HEK293T (cell line): Measurements from ENCODE around the gene NID1.

Experiments
- ARNT ChIP-seq: fragments of 450-650 bp; IDR thresholded peaks from 2 replicates; pipeline ENCODE4 v1.6.1; 2017; ENCODE audit warnings: mild to moderate bottlenecking
- BHLHE40 ChIP-seq: fragments of 450-650 bp; IDR thresholded peaks from 2 replicates; pipeline ENCODE4 v1.6.1; 2016; ENCODE audit warnings: mild to moderate bottlenecking, moderate library complexity, borderline replicate concordance
- CTBP1 ChIP-seq: fragments of 450-650 bp; IDR thresholded peaks from 2 replicates; pipeline ENCODE4 v1.6.1; 2016; ENCODE audit warnings: borderline replicate concordance
- ELF4 ChIP-seq: fragments of 450-650 bp; IDR thresholded peaks from 2 replicates; pipeline ENCODE4 v1.6.1; 2017; ENCODE audit warnings: antibody characterized with exemption
- FOXA1 ChIP-seq: fragments of 450-650 bp; IDR thresholded peaks from 2 replicates; pipeline ENCODE4 v1.6.1; 2016; ENCODE audit warnings: mild to moderate bottlenecking
- FOXK2 ChIP-seq: fragments of 450-650 bp; IDR thresholded peaks from 2 replicates; pipeline ENCODE4 v1.6.1; 2016; ENCODE audit warnings: mild to moderate bottlenecking
- HDGF ChIP-seq: fragments of 450-650 bp; IDR thresholded peaks from 2 replicates; pipeline ENCODE4 v1.6.1; 2017; ENCODE audit warnings: antibody characterized with exemption, borderline replicate concordance
- L3MBTL2 ChIP-seq: fragments of 450-650 bp; conservative IDR thresholded peaks from 2 replicates; pipeline ENCODE4 v1.6.1; 2016; ENCODE audit warnings: mild to moderate bottlenecking
- LEF1 ChIP-seq: fragments of 450-650 bp; IDR thresholded peaks from 2 replicates; pipeline ENCODE4 v1.6.1; 2017; ENCODE audit warnings: mild to moderate bottlenecking, borderline replicate concordance
- SP1 ChIP-seq: fragments of 450-650 bp; IDR thresholded peaks from 2 replicates; pipeline ENCODE4 v1.6.1; 2017
- TARDBP ChIP-seq: fragments of 450-650 bp; IDR thresholded peaks from 2 replicates; pipeline ENCODE4 v1.6.1; 2016
- ZNF384 ChIP-seq: fragments of 450-650 bp; IDR thresholded peaks from 2 replicates; pipeline ENCODE4 v1.6.1; 2016

DNA sequence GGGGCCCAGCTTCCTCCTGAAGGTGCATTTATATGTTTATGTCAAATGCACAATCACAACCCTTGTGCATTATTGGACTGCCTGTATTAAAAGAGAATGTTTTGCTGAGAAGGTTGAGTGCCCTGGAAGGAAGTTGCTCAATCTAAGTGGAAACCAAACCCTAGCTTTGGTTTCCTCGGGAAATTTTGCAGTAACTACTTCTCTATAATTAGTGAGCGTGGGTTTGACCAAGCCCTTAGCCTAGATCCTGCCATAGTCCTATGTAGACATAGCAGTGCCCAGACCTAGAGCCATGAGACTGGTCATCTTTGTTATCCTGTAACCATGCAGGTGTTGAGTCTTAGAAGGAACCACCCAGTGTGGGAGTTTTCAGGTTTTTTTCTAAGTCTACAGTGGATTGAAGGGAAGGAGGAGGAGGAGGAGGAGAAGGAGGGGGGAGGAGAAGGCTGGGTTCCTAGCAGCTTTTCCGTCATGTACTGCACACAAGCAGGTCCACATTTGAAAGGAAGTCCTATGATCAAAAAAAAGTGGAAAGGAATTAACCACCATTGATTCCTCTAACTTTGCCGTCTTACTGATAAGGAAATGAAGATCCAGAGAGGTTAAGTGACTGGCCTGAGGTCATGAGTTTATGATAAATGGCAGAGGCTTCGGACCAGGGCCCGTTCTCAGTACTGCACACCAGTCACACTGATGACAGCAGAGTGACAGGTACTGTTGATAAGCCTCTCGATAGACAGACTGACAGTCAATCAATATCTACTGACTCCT, 126.0 kb downstream of the NID1 start:
- TF ChIP-seq LEF1 (no peak), SP1 (no peak), FOXK2 (no peak), TARDBP (no peak), ELF4 (no peak), L3MBTL2 (no peak), FOXA1 (no peak), HDGF (no peak), CTBP1 (no peak), ZNF384 (no peak), ARNT (no peak), BHLHE40 (no peak)
